ENCODE measurements around the gene GALNT2. TPM values are rescaled to one million over a fixed set of nuclear protein-coding genes. Genes with fewer than 3 reads are reported as not detected.

The GALNT2 gene
- total and polyA plus RNA-seq, 2 of the 4 experiments (the other 2 are of a cell fraction), result 50.4 to 189 TPM

GRCh38 chr1:230206976-230207375 lies 139.9 kb downstream of the GALNT2 start:
- Histone ChIP-seq H4K91ac (ENCODE audit: insufficient read depth, low read depth, low read length) (no peak overlapping the region), H3K36me3 (ENCODE audit: control insufficient read depth, insufficient read depth, low read length) (peaks cover 16% of the 10 kb centered on the region), H3K27me3 (ENCODE audit: control insufficient read depth, insufficient read depth, low read length) (no peaks in the 10 kb centered on the region), H2BK5ac (ENCODE audit: low read depth, low read length, poor library complexity, severe bottlenecking) (no peak overlapping the region), H4K8ac (ENCODE audit: low read depth in 2 of 2, low read length in 2 of 2) (no peak overlapping the region), H2BK15ac (ENCODE audit: low read depth, low read length) (no peak overlapping the region), H3K56ac (ENCODE audit: extremely low read depth, insufficient read depth, low read length) (no peak overlapping the region), H4K5ac (ENCODE audit: low read depth, low read length) (no peak overlapping the region), H3K18ac (ENCODE audit: low read depth, low read length) (no peak overlapping the region), H3K79me1 (ENCODE audit: low read depth in 1 of 2, low read length in 2 of 2) (peaks cover 38 to 56% of the 10 kb centered on the region in 2 experiments), H4K20me1 (ENCODE audit: insufficient read depth, low read length) (peaks cover 38% of the 10 kb centered on the region), H3K14ac (replicated peaks; ENCODE audit: low read depth, low read length) (no peak overlapping the region), H2BK120ac (ENCODE audit: low read depth, low read length) (no peak overlapping the region), H2AFZ (replicated peaks; ENCODE audit: low read length, poor library complexity) (no peak overlapping the region), H3K9me3 (ENCODE audit: control insufficient read depth, insufficient read depth, low read length) (no peaks in the 10 kb centered on the region), H3K27ac (ENCODE audit: insufficient read depth, low read length) (no peak overlapping the region), H3K4me3 (ENCODE audit: insufficient read depth, low read depth, low read length) (no peak overlapping the region), H2AK5ac (ENCODE audit: low read depth, low read length) (no peak overlapping the region), H3K23ac (ENCODE audit: low read depth, low read length) (no peak overlapping the region), H3K4ac (ENCODE audit: low read depth, low read length) (no peak overlapping the region), H2BK20ac (ENCODE audit: low read depth, low read length) (no peak overlapping the region), H2AK9ac (replicated peaks; ENCODE audit: low read depth, low read length, poor library complexity) (no peak overlapping the region), H3K9ac (ENCODE audit: low read depth, low read length) (no peak overlapping the region), H3K4me2 (ENCODE audit: low read depth, low read length) (no peak overlapping the region), H3K4me1 (ENCODE audit: control insufficient read depth, insufficient read depth, low read length) (peaks cover 16% of the 10 kb centered on the region), H3K9me1 (ENCODE audit: insufficient read depth, low read length) (peaks cover 21% of the 10 kb centered on the region)
- no TSS peak for BruUV-seq (replicated peaks)
- DNase-seq (no peak), ATAC-seq (ENCODE audit: low read depth) (no peak)
- ChIA-PET POLR2A (ENCODE audit: unreplicated experiment) (no interaction called here), CTCF (no interaction called here)
- intact Hi-C loops (cut with micrococcal nuclease), result no loop called here
- WGBS, 2 experiments (ENCODE audit: extremely low coverage in 2 of 2, insufficient read length in 1 of 2), result no CpG with 5 or more reads among the region's 4 CpGs
- in situ Hi-C loops (cut with MboI; ENCODE audit: low sequenced_read_pairs), result no loop called here
- dilution Hi-C loops (cut with HindIII; ENCODE audit: low sequenced_read_pairs, unreplicated experiment), result no loop called here
- TF ChIP-seq CHD1 (IDR thresholded peaks at IDR 0.05; ENCODE audit: low read depth, low read length), result no peak
- no peak for TF ChIP-seq ELK1 (IDR thresholded peaks at IDR 0.05; ENCODE audit: borderline replicate concordance, low read depth, low read length)
- no peak for TF ChIP-seq FOS (IDR thresholded peaks at IDR 0.05; ENCODE audit: low read depth, low read length)
- TF ChIP-seq BHLHE40 (IDR thresholded peaks at IDR 0.05; ENCODE audit: low read depth, low read length), result no peak
- no peak for TF ChIP-seq POLR2A (IDR thresholded peaks at IDR 0.05; ENCODE audit: low read depth, low read length)
- TF ChIP-seq MAFK (IDR thresholded peaks at IDR 0.05; ENCODE audit: low read depth, low read length), result no peak
- TF ChIP-seq NFE2L2 (IDR thresholded peaks at IDR 0.05; ENCODE audit: low read depth, low read length), result no peak
- TF ChIP-seq RAD21 (IDR thresholded peaks at IDR 0.05; ENCODE audit: low read length), result no peak
- no peak for TF ChIP-seq USF2 (IDR thresholded peaks at IDR 0.05; ENCODE audit: low read depth, low read length)
- TF ChIP-seq MXI1 (IDR thresholded peaks at IDR 0.05; ENCODE audit: borderline replicate concordance, low read depth, low read length), result no peak

Measured in IMR-90 (cell line).